Stimulated activated CD4-positive, alpha-beta T cell treated with anti-CD3 and anti-CD28 coated beads, TNF-alpha, amount 100 ng/mL, for 48 hours (primary cell): Measurements from ENCODE around the gene C1QTNF1.

Experiments used
- DNase-seq, 3 donors: peaks; one replicate each; pipeline ENCODE4 v3.0.0-alpha.2; 2020; ENCODE audit warnings: low read depth in 3 of 3

Gene C1QTNF1

DNA sequence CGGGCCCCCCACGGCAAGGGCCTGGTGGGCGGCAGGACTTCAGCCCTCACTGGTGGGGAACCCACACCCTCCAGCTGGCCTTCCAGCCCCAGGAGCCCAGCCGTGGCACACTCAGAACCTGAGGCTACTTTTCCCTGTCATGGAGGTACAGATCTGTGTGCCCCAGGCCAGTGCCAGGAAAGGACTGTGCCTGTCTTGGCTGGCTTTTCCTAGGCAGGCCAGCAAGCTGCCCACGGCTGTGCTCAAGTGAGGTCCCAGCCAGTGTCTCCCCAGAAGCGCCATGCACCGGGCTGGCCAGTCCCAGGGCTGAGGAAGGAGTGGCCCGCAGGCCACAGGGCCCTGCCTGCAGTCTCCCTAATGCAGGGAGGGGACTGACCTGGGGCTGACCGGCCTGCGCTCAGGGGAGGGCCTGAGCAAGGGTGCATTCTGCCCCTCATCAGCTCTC lies 67.3 kb downstream of the C1QTNF1 start:
- DNase-seq, result no peak

DNA sequence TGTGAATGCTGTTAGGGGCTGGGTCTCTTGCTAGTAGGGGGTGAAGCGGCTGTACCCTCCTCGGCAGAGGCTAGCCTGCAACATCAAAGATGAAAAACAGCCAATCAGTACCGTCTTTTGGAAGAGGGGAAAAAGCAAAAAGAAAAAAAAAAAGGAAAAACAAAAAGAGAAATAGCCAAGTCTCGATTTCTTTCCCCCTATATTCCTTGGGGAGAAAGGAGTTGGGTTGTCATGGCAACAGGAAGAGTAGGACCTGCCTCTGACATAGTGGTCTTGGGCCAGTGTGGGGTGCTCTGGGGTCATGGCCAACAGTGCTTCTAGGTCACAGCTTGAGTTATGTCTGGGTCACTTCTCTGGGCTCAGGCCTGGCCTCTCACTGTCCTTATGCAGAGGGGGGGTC lies 68.6 kb downstream of the C1QTNF1 start:
- no peak for DNase-seq

DNA sequence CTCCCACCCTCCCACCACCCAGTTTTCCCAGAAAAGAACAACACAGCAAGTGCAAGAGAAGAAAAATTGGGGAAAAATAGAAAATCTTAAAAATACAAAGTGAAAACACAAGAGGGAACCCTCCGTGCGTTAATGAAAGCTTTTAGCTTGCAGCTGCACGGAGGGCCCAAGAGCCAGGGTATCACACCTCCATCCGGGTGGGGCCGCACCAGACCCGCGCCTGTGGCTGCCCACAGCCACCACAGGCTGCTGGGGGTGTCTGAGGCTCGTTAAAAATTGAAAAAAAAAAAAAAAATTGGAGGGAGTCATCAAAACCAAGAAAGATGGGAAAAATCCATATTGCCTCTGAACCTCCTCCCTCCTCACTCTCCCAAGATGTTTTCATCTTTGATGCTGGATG lies 69.3 kb downstream of the C1QTNF1 start:
- DNase-seq, result no peak

DNA sequence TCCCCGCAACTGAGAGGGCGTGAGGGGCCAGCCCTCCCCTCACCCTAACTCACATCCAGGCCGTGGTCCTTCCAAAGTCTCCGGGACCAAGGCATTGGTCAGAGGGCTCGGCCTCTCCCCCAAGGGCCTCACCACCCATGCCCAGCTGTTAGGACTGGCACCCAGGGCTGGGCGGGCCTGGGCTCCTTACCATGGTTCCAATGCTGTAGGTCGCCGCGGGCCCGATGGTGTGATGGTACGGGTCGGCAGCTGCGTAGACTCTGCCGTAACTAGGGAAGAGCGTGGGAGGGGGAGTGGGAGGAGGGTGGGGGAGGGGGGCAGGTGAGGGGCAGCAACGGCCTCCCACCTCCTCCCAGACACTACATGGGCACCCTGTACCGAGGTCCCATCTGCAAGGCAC lies 70.3 kb downstream of the C1QTNF1 start:
- no peak for DNase-seq

DNA sequence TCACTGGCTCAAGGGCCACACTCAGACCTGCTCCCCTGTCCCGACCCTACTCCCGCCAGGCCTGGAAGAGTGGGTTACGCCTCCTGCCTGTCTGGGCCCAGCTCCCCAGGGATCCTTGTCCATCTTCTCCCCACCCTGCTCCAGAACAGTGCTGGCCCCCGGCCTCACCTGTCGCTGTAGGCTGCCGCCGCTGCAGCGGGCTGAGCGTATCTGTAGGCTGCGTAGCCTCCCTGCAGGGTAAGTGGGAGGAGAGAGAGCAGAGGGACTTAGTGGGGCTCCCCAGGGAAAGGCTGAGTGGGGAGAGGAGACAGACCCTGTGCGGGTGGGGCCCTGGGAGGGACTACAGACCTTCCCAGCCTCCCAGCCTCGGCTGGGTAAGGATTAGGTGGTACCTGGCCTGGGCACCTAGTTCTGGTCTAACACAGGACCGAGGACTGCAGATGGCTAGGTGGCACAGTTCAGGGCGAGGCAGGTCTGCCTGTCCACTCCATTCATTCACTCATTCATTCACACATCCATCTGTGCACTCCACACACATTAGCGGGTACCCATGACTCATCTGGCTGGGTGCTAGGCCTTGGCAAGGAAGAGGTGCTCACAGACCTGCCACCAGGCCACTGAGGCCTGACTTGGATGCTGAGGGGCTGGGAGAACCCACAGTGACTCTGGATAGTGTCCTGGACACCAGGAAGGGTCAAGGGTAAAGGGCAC lies 71.5 kb downstream of the C1QTNF1 start:
- no peak for DNase-seq

DNA sequence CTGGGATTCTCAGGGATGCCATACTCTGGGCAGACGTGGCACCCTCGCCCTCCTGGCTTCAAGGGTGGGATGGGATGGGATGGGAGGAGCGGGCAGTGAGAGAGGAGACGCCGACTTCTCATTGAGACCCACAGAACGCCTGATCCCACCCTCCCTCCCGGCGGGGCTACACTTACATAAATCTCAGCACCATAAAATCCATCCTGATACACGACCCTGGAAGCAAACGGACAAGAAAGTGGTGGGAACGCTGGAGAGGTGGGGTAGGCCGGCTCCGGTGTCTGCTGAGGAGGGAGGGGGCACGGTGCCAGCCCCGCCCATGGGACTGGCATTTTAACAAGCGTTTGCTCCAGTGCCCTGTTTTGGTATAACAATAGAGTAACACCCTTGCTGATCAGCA lies 72.5 kb downstream of the C1QTNF1 start:
- no peak for DNase-seq

DNA sequence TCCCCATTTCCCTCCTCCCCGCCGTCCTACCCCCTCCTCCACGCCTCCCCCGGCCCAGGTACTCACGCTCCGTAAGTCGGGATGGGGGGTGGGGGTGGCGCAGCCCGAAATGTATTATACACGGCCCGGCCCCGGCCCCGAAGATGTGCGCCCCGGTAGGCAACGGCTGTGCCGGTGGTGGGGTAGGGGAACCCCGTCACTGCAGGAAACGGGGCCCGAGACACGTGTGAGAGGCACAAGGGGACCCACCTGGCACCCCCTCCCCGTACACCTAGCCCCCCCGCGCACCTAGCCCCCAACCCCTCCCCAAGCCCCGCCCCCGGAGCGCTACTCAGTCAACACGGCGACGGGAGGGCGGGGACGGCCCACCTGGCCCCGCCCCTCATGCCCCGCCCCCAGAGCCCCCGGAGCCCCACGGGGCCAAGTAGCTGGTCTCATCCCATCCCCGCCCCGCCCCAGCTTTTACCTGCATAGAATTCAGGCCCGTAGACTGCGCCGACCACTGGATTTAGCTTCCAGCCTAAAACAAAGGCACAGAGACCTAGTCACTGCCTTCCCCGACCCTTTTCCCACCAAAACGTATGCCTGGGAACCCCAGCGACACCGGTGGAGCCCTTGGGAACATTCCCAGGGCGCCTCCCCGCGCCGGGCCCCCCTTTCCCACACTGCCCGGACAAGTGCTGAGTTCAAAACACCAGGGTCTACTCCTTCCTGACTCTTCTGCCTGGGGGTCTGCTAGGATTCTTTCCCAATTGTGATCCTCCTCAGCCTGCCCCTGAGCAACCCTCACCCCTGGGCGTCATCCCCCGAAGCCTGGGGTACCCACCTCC lies 73.5 kb downstream of the C1QTNF1 start:
- no peak for DNase-seq

DNA sequence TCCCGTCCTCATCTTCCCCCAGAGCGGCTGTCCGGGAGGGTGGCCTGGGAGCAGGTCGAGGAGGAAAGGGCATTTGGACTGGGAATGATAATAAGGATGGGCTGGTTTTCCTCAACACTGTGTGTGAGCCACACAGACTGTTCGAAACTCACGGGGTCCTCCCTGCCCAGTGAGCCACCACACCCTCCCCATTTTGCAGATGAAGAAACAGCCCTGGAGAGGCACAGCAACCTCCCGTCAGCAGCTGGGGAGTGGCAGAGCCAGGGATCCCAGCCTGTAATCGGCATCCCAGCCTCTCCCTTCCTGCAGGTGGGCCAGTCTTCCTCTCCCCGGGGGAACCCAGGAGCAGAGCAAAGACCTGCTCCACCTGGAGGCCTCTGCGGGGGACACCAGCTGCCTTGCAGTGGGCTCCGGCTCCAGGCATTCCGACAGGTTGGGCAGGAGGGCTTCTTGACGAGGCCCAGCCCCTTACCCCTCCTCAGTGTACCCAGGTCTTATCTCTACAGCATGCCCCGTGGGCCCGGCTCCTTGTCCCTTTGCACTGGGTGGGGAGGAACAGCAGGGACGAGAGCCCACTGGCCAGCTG lies 74.4 kb downstream of the C1QTNF1 start:
- DNase-seq, result no peak
